GM18873 (cell line): ENCODE results near the gene KCNQ1OT1.

Experiments used
- ATAC-seq: cut with Tn5 transposase; IDR thresholded peaks from one replicate; pipeline ENCODE4 v1.9.1; 2021; ENCODE audit warnings: mild to moderate bottlenecking, moderate library complexity, moderate number of reproducible peaks; ENCODE audit not compliant: unreplicated experiment, low FRiP score

The KCNQ1OT1 gene

DNA sequence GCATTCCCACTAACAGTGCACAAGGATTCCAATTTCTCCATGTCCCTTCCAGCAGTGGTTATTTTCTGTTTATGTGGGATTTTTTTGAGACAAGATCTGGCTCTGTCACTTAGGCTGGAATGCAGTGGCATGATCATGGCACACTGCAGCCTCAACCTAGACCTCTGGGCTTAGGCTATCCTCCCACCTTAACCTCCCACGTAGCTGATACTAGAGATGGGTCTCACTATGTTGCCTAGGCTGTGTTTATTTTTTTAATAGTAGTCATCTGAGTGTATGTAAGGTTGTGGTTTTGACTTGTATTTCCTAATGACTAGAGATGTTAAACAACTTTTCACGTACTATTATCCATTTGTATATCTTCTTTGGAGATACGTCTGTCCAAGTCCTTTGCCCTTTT lies 74.6 kb downstream of the KCNQ1OT1 start:
- ATAC-seq = no peak

DNA sequence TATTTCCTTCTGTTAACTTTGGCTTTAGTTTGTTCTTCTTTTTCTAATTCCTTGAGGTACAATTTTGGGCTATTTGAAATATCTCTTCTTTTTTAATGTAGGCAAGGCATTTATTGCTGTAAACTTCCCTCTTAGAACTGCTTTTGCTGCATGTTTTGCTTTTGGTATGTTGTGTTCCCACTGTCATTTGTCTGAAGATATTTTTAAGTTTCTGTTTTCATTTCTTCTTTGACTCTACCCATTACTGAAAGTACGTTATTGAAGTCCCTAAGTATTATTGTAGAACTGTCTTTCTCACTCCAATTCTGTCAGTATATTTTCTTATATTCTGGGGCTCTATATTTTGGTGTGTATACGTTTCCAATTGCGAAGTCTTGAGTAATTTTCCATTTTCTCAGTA lies 77.9 kb downstream of the KCNQ1OT1 start:
- ATAC-seq = no peak

DNA sequence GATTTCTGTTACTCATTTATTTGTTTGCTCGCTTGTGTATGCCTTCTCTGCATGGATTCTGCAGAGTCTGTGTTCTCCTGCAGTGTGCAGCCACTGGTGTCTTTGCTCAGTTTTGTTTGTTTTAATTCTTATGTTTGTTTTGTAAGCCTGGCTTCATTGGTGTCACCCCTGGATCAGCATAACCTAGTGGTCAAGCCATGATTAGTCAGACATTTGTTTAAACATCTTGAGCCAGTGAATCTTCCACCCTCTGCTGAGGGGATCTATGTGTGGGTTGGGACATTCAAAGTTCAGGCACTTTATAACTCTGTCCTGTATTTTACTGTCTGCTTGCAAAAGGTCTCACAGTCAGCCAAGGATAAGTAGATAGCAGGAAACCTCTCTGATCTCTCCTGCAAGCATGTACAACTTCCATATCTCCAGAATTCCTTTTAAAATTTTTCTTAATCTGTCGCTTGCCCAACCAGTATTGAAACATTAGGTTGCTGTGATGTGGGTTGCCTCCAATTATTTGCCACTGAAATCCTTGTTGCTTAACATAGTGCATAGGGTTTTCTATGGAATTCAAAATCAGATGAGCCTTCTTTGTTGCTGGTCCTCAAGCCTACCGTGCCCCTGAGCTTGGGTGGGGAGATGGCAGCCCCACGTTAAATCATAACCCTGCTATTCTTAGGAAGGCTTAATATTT lies 86.8 kb downstream of the KCNQ1OT1 start:
- ATAC-seq = no peak

DNA sequence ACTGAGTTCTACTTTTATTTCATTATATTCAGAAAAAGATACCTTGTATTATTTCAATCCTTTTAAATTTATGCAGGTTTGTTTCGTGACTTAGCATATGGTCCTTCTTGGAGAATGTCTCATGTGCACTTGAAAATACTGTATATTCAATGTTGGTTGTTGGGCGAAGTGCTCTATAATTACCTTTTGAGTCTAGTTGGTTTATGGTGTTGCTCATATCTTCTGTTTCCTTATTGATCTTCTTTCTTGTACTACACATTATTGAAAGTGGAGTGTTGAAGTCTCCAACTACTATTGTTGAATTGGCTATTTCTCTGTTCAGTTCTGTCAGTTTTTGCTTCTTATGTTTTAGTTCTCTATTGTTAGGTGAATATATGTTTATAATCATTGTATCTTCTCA lies 90.4 kb downstream of the KCNQ1OT1 start:
- ATAC-seq = no peak

DNA sequence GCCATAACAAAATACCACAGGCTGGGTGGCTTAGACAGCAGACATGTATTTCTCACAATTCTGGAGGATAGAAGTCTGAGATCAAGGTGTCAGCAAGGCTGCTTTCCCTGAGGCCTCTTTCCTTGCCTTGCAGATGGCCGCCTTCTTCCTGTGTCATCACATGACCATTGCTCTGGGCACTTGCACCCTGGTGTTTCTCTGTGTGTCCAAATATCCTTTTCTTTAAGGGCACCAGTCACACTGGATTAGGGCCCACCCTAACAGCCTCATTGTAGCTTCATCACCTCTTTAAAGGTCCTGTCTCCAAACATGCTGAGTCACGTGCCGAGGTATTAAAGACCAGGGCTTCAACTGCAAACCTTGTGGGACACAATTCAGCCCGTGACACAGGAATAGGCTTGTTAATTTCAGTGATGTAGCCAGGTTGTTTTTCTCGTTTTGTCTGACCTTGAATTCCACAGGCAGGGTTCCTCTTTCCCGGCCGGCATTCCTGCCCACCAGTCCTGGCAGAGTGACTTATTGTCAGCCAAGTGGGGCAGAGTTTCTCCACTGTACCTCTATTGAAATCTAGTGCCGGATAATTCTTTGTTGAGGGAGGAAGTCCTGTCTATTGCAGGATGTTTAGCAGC lies 100.1 kb downstream of the KCNQ1OT1 start:
- ATAC-seq = no peak

DNA sequence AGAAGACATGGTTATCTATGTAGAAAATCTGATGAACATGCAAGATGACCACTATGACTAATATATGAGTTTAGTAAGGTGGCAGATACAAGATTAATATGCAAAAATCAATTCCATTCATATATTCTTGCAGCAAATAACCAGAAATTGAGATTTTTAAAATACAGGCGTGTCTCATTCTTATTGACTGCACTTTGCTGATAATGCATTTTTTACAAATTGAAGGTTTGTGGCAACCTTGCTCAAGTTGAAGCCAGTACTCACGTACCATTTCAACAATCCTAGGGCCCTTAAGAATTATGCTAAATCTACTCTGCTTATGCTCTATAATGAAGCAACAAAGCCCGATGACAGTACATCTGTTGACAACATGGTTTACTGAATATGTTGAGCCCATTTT lies 104.6 kb downstream of the KCNQ1OT1 start:
- ATAC-seq = no peak

DNA sequence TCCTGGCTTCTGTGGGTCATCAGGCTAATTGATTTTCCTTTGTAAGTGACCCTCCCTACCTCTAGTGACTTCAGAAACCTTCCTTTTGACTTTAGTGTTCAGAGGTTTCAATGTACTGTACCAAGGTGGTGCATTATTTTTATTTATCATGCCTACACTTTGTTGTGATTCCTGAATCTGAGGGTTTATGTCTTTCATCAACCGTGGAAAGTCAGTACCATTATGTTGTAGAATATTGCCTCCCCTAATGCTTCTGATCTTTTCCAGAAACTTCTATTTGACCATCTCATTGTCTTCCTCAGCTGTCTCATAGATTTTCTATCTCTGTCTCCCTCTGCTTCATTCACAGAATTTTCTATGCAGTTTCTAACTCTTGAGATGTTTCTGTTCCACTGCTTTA lies 105.5 kb downstream of the KCNQ1OT1 start:
- no peak for ATAC-seq

DNA sequence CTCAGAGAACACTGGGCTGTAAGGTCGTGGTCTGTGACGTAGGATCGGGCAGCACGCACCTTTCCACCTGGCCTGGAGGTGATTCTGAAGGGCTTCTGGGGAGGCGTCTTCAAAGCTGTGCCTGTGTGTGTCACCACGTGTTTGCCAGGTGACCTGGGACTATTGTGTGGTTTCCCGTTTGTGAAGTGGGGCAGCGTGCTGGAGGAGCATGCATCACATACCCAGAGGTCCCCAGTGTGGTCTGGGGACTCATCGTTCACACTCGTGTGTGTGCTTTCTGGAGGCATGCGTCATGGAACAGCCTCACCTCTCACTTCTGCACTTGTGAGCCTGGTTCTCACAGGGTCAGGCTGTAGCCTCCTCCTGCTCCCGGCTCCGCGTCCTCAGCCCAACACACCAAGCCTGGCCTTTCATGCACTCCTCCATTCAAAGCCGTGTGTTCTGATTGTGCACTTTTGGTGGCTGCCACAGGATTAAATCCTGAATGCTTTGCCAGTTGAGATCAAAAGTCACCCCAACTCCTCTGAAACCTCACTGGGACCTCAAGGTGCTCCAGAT lies 106.3 kb downstream of the KCNQ1OT1 start:
- ATAC-seq = no peak

DNA sequence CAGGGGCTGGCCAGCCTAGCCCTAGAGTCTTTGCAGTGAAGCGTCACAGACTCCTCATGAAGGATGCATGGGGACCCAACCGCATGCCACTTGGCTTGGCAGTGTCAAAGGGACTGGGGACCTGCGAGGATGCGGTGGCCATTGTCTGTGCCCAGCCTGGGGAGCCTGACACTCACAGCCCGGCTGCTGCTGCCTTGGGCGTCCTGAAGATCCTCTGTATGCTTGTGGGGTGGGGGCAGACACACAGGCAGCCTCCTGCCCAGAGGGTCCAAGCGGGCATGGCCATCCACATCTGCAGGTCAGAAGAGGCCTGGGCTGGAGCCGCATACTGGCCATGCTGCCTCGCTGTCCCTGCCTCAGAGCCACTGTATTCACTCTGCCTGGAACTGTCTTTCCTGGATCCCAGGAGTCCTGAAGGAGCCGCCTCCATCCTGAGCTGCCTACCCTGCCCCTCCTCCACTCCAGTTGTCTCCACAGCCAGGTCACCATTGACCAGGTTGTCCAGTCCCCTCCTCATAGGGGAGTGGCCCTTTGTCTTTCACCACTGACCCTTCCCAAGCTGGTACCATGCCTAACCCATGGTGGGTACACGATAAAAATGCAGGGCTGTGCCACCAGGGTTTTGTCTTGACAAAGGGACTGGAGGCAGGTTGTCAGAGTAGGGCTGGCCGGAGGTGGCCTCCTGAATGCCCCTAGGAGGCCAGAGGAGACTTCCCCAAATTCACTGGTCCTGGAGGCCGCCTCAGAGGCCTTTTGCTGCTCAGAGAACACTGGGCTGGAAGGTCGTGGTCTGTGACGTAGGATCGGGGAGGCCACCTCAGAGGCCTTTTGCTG lies 107.0 kb downstream of the KCNQ1OT1 start:
- ATAC-seq = no peak

DNA sequence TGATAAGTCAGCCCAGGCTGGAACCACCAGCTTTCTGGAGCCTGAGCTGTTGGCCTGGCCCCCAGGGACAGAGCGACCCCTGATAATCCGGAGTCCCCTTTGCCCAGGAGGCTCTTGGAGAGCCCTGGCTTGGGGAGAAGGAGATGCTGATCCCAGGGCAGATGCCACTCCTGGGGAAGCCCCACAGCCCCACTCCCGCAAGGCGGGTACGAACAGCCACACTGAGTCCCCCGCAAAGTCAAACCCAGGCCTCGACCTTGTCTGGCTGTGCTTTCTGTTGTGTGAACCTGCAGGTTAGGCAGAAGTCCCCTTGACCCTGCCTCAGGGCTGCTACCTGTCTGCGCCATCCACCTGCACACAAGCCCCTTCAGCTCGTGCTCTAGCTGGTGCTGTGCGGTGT lies 108.0 kb downstream of the KCNQ1OT1 start:
- no peak for ATAC-seq

DNA sequence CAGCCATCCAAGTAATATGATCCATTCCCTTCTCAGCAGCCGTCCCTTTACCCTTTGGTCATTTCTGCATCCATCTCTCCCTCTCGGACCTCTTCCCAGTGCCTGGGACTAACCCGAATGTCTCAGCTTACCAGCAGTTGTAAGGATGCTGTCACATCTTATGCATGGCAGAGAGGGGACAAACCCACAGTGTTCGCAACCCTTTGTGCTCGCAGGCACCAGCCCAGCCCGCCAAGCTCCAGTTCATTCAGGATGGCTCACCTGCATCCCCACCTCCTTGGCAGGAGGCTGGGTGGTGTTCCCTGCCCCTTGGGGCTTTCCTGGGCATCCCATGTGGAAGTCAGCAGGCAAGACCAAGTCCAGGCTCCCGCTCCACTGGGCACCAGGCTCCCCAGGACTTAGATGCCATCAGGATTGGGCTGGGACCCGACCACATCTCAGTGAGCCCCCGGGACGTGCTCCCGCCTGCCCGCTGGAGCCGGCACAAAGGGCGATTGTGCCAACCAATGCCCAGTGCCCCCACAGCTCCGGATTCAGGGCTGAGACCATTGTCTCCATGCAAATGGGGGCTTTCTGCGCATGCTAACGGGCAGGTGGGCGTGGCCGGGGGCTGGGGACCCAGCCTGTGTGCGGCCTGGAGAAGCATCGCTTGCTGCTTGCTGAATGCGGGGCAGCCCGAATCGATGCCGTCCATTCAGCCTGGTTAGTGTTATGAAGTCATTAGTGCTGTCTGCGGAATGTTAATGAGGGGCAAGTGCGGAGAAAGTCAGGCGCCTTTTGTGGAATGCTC lies 108.6 kb downstream of the KCNQ1OT1 start:
- no peak for ATAC-seq

DNA sequence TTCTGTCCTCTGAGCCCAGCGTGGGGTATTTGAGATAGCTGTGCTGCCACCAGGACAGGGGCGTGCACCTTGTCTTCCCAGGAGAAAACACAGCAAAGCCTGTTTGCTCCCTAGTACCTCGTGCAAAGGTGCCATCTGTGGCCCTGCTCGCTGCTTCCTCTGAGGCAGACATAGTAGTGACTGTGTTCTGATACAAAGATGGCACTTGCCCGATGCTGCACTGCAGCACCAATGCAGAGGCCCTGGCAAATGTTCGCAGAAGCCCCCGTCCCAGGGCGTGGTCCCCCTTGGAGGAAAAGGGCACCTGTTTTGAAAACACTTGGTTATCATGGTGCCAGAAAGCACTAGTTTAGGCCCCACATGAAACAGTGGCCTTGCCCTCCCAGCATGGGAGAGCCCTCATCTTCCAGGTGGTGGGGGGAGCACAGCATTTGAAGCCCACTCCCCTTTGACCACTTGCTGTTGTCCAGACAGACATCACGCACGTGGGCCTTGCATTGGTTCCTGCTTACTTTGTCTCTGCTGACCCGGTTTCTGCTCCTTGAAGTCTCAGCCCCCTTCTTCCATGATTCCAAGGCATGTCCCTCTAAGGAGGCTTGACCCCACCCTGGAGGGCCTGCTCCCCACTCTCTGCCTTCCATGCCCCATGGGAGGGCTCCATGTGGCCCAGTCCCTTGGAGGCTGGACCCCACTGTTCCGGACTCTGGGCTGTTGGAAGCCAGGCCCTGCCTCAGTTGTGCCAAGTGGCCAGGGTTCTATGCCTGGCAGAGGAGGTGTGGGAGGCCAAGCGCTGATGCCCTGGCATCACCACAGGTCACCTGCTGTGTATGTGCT lies 109.4 kb downstream of the KCNQ1OT1 start:
- ATAC-seq = no peak

DNA sequence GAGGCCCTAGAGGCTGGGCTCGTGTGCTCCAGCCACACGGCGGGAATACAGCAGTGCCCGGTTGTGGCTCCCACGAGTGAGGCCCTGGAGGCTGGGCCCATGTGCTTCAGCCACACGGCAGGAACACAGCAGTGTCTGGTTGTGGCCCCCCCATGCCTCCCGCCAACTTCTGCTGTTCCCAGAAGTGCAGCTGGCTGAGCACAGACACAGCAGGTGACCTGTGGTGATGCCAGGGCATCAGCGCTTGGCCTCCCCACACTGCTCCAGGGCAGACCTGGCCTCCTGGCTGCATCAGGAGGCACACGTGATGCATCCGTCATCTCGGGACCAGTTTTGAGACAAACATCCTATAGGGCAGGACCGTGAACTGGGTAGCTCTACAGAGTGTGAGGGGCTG lies 110.3 kb downstream of the KCNQ1OT1 start:
- no peak for ATAC-seq

DNA sequence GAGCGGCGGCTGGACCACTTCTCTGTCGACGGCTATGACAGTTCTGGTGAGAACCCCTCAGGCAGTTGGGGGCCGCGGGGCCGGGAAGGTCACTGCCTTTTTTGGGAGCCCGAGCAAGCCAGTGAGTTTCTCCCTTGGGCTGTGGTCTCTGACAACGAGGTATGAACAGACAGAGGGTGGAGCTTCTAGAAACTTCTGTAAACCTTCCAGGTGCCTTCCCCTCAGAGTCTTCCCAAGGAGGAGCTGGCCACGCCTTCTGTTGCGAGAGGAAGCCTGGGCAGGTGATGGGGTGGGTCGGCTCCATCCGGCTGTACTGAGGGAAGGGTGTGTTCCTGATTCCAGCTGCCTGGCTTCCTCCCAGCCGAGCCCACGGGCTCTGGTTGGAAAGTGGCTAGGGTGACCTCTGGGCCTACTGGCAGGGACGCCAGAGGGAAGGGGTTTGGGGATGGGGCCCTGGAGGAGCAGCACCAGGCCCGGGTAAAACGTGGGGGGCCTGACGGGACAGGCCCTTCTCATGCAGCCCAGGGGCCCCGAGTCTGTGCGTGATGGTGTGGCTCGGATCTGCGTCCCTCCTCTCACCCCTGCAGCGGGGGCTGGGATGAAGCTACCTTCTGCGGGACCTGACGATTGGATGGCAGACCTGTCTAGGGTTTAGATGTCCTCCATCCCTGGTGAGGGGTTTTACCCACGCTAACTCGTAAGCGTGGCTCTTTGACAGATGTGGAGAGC lies 110.8 kb downstream of the KCNQ1OT1 start:
- ATAC-seq = no peak

DNA sequence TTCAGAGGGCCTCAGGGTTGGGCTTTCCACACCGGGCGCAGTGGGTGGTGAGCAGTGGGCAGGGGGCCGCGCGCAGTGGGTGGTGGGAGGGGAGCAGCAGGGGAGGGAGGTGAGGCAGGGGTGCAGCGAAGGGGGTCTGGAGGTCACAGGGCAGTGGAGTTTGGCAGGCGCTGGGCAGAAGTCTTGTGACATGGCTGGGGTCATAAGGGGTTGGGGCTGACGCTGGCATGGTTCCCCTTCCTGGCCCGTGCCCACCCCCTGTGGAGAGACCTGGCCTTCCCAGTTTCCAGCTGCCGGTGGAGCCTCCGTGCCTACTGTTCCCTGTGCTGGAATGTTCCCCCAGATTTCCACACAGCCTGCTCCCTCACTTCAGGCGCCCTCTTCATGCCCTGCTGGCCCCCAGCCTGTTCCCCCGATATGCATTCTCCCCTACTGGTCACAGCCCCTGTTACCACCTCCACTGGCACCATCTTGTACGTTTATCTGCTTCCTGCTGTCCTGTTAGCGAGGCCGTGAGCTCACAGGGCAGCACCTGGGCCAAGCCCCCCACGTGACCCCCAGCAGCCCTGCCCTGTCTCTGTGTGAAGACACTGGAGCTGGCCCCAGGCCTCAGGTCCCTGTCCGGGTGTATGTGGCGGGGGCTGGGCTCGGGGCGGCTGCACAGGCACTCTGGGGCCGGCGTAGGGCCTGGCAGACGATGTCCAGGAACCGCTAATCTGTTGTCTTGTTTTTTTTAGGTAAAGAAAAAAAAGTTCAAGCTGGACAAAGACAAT lies 111.6 kb downstream of the KCNQ1OT1 start:
- ATAC-seq = no peak

DNA sequence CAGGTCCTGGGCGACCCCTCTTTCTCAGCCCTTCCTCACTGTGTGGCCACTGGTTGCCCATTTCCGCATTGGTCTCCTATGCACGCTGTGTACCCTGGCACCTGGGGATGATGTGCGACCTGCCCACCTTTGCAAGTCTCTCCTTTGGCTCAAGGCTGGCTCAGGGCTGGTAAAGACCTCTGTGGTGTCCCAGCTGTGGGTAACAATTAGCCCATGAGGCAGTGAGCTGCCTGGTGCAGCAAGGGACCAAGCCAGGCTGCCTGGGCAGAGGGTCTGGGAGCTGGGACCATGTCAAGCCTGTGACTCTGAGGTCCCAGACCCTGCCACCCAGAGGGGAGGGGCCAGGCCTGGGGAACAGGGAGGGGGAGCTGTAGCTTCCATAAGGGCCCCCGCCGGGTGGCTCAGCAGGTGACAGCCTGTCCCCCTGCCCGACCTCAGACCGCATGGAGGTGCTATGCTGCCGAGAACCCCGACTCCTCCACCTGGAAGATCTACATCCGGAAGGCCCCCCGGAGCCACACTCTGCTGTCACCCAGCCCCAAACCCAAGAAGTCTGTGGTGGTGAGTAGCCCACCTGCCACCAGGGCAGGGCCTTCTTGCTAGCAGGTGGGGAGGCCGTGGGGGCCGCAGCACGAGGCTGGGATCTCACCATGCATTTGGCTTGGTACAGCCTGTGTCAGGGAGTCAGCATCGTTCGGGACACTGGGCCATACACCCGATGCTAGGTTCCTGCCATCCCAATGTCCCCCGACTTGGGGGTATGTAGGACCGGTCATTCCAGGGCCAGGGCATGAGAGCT lies 112.5 kb downstream of the KCNQ1OT1 start:
- ATAC-seq = no peak

DNA sequence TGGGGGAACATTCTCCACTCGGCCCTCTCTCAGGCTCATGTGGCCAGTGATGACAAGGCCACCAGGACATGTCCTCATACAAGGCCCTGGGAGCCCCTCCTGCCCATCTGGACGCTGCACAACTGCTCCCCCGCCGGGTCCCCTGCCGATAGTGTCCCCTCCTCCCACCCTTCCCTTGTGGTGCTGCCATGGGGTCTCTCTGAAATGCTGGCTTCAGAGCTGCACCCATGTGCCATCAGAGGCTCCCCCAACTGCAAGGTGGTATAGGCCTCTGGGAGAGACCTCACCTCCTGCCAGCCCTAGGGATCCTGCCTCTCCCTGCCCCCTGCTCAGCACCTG lies 113.0 kb downstream of the KCNQ1OT1 start:
- ATAC-seq = no peak
